GM19193 (cell line): Measurements from ENCODE around the gene PGBD5.

ENCODE experiments used
- POLR2A ChIP-seq: IDR thresholded peaks from 4 replicates; pipeline ENCODE4 v1.6.1; 2011; ENCODE audit not compliant: insufficient read depth, insufficient read length; ENCODE audit errors: extremely low read depth

Gene PGBD5

GRCh38 chr1:230407351-230407750, 18.8 kb downstream of the PGBD5 start:
- no peak for TF ChIP-seq POLR2A

GRCh38 chr1:230403442-230403841, 22.7 kb downstream of the PGBD5 start:
- TF ChIP-seq POLR2A, result no peak

DNA sequence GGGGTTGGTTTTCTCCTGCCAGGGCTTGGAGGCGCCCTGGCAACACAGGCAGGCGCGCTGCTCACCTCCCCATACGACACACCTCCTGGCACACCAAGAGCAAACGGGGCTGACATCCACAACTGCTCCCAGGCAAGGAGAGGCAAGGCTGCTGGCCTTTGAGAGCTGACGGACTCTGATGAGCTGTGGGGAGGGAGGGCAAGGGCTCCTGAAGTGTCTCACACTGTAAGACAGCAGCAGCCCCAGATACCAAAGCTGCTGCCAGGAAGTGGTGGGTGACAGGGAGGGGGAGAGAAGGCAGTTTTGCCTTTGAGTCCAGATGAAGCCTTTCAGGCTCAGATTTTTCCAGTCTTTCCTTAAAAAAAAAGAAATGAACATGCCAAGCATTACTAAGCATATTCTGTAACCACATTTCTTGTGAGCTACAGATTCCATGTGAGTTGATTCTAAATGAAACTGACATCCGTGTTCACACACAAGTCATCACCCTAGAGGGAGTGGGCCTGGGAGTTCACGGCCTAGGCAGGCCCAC, 24.3 kb downstream of the PGBD5 start:
- TF ChIP-seq POLR2A, result no peak

- TF ChIP-seq POLR2A, result no peak
Observed at GRCh38 chr1:230401101-230401500, 25.0 kb downstream of the PGBD5 start.

DNA sequence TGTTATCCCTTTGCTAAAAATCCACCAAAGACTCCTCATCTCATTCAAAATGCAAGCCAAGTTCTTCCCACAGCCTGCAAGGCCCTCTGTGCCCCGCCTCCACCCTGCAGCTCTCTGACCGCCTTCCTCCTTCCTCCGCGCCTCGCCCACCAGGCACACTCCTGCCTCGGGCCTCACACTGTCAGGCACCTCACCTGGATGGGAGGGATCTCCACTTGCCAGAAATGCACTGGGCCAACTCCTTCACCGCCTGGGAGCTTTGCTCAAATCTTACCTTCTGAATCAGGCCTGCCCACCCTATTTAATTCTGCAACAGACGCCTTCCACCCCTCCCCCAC, 26.2 kb downstream of the PGBD5 start:
- TF ChIP-seq POLR2A, result no peak

DNA sequence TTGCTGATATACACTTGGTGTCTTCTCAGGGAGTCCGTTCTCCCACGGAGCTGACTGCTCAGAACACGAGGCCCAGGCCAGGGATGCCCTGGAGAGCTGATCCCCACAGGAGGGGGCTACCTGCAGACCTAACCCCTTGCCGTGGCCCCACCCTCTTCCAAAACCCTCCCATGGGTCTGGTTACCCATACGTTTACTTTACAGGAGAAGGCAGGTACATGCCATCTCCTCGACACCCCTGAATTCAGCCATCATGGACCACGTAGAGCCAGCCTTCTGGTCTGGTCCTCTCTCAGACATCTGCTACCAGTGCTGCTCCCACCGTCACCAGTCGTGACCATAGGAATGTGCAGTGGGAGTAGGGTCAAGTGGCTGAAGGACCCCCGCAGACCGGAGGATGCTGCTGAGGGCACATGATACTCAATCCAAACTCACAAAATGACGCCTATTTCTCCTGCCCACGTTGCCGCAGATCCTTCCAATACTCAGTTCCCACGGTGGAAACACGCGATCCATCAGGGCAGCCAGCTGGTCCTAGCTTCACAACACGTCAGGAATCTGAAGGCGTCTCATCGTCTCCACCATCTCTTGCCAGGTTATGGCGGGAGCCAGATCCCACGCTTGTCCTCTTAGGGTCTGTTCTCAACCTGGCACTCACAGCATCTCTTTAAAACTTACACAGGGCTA, 26.7 kb downstream of the PGBD5 start:
- TF ChIP-seq POLR2A, result no peak

GRCh38 chr1:230398856-230399255, 27.3 kb downstream of the PGBD5 start:
- TF ChIP-seq POLR2A, result no peak

- no peak for TF ChIP-seq POLR2A
Observed at GRCh38 chr1:230396966-230397365, 29.2 kb downstream of the PGBD5 start.

DNA sequence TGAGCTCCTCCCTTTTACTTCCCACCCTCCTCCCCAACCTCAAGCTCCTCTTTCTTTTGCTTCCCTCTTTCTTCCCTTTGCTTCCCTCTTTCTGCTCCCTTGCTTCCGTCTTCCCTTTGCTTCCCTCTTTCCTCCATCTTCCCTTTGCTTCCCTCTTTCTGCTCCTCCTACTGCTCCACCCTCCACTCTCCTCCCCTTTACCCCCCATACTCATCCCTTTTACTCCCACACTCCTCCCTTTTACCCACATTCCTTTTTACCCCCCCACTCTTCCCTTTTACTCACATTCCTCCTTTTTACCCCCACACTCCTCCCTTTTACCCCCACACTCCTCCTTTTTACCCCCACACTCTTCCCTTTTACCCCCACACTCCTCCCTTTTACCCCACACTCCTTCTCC, 30.2 kb downstream of the PGBD5 start:
- TF ChIP-seq POLR2A, result no peak

DNA sequence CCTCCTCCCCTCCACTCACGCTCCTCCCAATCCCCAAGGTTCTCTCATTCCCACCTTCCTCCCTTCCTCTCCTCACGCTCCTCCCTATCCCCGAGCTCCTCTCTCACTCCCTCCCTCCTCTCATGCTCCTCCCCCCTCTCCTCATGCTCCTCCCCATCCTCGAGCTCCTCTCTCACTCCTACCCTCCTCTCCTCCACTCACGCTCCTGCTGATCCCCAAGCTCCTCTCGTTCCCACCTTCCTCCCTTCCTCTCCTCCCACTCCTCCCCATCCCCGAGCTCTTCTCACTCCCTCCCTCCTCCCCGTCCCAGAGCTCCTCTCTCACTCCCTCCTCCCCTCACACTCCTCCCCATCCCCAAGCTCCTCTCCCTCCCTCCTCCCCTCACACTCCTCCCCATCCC, 31.4 kb downstream of the PGBD5 start:
- no peak for TF ChIP-seq POLR2A

GRCh38 chr1:230394134-230394533, 32.0 kb downstream of the PGBD5 start:
- TF ChIP-seq POLR2A, result no peak

GRCh38 chr1:230393722-230394121, 32.4 kb downstream of the PGBD5 start:
- TF ChIP-seq POLR2A, result no peak

DNA sequence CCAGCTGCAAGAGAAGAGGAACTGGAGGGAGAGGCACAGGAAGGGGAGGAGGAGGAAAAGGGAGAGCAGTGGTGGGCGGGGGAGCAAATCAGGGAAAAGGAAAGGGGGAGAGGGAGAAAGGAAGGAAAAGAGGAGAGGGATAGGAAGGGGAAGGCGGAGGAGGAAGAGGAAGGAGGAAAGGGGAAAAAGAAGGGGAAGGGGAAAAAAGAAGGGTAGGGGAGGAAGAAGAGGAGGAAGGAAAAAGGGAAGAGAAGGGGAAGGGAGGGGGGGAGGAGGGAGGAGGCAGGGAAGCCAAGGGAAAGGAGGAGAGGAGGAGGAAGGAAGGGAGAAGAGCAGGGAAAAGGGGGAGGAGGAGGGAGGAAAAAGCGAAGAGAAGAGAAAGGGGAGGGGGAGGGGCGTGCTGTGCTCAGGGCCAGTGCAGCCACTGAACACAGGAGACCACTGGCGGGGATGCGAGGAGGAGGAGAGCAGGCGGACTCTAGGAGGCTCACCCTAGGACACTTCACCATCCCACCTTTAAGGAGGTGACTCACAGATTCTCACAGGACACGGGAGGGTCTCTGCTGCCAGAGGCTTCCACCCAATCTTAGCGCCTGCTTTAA, 33.1 kb downstream of the PGBD5 start:
- TF ChIP-seq POLR2A, result no peak

DNA sequence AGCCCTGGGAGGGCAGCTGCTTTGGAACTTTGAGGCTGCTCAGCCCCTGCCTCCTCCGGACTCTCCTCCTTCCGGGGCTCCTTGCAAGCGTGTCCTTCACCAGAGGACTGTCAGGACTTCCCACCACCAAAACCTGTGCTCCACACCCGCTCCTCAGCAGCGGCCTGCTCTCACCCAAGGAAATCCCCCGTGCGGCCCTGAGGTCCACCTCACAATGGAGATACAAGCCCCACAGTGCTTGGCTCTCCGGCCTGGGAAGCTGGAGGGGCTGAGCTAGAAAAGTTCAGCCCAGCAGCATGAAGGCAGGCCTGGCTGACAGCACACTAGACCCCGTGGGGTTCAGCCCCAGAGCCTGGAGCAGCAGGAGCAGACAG, 33.6 kb downstream of the PGBD5 start:
- TF ChIP-seq POLR2A, result no peak

DNA sequence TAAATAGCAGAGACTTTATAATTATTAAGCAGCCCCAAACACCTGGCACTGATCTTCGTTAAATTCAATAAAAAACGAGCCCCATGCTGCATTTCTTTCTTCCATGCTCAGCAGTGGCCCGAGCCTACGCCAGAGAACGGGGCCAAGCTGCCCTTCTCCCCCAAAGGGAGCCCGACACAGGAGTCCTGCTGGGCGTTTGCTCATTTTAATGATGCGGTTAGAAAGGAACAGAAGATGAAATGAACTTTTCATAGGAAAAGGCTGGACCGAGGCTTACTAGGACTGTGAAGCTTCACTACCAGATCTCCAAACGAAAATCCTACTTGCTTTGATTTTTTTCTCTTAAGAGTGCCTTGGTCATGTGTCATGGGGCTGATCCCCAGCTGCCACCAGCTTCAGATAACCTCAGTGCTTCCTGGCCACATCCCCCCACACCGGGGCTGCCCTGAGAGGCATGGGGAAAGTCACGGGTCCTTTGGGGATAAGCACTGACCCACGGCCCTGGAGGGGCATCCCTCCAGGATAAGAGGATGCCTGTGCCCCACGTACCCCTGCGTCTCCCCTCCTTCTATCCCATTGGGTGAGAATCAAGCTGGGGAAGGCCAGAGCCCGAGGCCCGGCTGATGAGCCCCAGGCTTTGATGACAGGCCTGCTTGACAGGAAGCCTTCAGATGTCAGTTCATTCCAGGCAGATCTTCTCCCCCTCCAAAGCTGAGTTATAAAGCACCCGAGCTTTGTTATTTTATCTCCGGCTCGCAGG, 34.2 kb downstream of the PGBD5 start:
- no peak for TF ChIP-seq POLR2A

DNA sequence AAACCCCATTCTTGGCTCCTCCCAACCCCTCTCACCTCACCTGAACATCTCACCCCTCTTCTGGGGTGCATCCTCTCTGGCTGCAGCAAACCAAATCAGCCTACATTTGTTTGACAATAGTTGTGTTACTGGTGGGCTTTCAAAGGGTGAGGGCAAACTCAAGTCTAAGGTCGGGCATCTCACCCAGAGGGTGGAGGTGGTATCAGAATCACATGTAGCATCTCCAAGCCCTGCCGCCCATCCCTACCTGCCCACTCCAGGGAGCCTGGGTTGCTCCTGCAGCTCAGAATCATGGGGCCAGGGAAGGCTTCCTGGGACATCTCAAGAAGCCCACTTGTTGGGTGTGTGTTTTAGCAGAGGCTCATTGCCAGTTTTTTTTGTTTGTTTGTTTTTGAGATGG, 35.8 kb downstream of the PGBD5 start:
- no peak for TF ChIP-seq POLR2A
